Measurements from ENCODE around the gene GANC. TPM values are rescaled to one million over a fixed set of nuclear protein-coding genes. Genes with fewer than 3 reads are reported as not detected.
"Not testable (repeated sequence)": the region's sequence is repeated elsewhere in the genome, so short reads cannot be mapped to it uniquely, and the experiment has no call there.

GANC gene
- polyA plus RNA-seq, 12 donors: 13.9 to 24.9 (median 17.8) TPM; not detected in 1

- DNase-seq: no peak
Measured at GRCh38 chr15:42282926-42283325, 9.9 kb downstream of the GANC start.

GRCh38 chr15:42283671-42284070, 10.7 kb downstream of the GANC start:
- DNase-seq: no peak

GRCh38 chr15:42284551-42284950, 11.6 kb downstream of the GANC start:
- DNase-seq: no peak

GRCh38 chr15:42285034-42285433, 12.0 kb downstream of the GANC start:
- no peak for DNase-seq

- no peak for DNase-seq
Measured at GRCh38 chr15:42286445-42287029, 13.5 kb downstream of the GANC start.

- no peak for DNase-seq
Measured at GRCh38 chr15:42287931-42288330, 14.9 kb downstream of the GANC start.

GRCh38 chr15:42289166-42289565, 16.2 kb downstream of the GANC start:
- DNase-seq: no peak

- not testable (repeated sequence) for DNase-seq
Measured at GRCh38 chr15:42301004-42301403, 28.0 kb downstream of the GANC start.

- no peak for DNase-seq
Measured at GRCh38 chr15:42306681-42307080, 33.7 kb downstream of the GANC start.

- no peak for DNase-seq
Measured at GRCh38 chr15:42313463-42313862, 40.5 kb downstream of the GANC start.

GRCh38 chr15:42314818-42315217, 41.8 kb downstream of the GANC start:
- DNase-seq: no peak

GRCh38 chr15:42315521-42315920, 42.5 kb downstream of the GANC start:
- DNase-seq: no peak

GRCh38 chr15:42316282-42316805, 43.3 kb downstream of the GANC start:
- not testable (repeated sequence) for DNase-seq

GRCh38 chr15:42319206-42319605, 46.2 kb downstream of the GANC start:
- no peak for DNase-seq

- DNase-seq: no peak
Measured at GRCh38 chr15:42324308-42324707, 51.3 kb downstream of the GANC start.

- no peak for DNase-seq
Measured at GRCh38 chr15:42329161-42329560, 56.2 kb downstream of the GANC start.

- DNase-seq: no peak
Measured at GRCh38 chr15:42329992-42330391, 57.0 kb downstream of the GANC start.

- peak; percentile 2 for DNase-seq
Measured at GRCh38 chr15:42331235-42331634, 58.2 kb downstream of the GANC start.

GRCh38 chr15:42332331-42332730, 59.3 kb downstream of the GANC start:
- no peak for DNase-seq

GRCh38 chr15:42335074-42335473, 62.1 kb downstream of the GANC start:
- no peak for DNase-seq

GRCh38 chr15:42336650-42337049, 63.6 kb downstream of the GANC start:
- not testable (repeated sequence) for DNase-seq

GRCh38 chr15:42337104-42337503, 64.1 kb downstream of the GANC start:
- not testable (repeated sequence) for DNase-seq

GRCh38 chr15:42338500-42338899, 65.5 kb downstream of the GANC start:
- no peak for DNase-seq

- no peak for DNase-seq
Measured at GRCh38 chr15:42343596-42344232, 70.7 kb downstream of the GANC start.
